Breast epithelium (tissue), 3 donors: Measurements from ENCODE around the gene GRIN1.

ENCODE experiments used
- CTCF ChIP-seq, 3 donors: fragments of 450-650 bp; IDR thresholded peaks; one replicate each; pipeline ENCODE4 v1.5.1; 2016 to 2017; ENCODE audit warnings: antibody characterized with exemption in 3 of 3, mild to moderate bottlenecking in 3 of 3, moderate library complexity in 3 of 3
- POLR2A ChIP-seq: fragments of 450-650 bp; IDR thresholded peaks from one replicate; pipeline ENCODE4 v1.6.1; 2016; ENCODE audit warnings: antibody characterized with exemption, mild to moderate bottlenecking, moderate library complexity

GRCh38 chr9:137130176-137130755 is 8.7 kb upstream of the GRIN1 start:
- no peak for TF ChIP-seq CTCF (IDR thresholded peaks at IDR 0.05)
- TF ChIP-seq POLR2A: no peak
